ENCODE results near the gene GNAO1. TPM values are rescaled to one million over a fixed set of nuclear protein-coding genes. Genes with fewer than 3 reads are reported as not detected.

The GNAO1 gene
- total RNA-seq, 1 experiment from 2014 or later: not detected

GRCh38 chr16:56348168-56349085 is 157.1 kb downstream of the GNAO1 start:
- DNase-seq: no peak
- Mint-ChIP-seq H3K9me3 (ENCODE audit: low read depth, unreplicated experiment) (no peaks in the 10 kb centered on the region), H3K4me3 (ENCODE audit: low read depth, unreplicated experiment) (no peak overlapping the region), H3K36me3 (ENCODE audit: insufficient read depth, unreplicated experiment) (peaks cover 5% of the 10 kb centered on the region), H3K27ac (ENCODE audit: unreplicated experiment) (no peak overlapping the region), H3K4me1 (ENCODE audit: low read depth, unreplicated experiment) (no peaks in the 10 kb centered on the region), H3K27me3 (ENCODE audit: unreplicated experiment) (peaks cover 48% of the 10 kb centered on the region)
- CTCF ChIA-PET: no interaction called here
- intact Hi-C loops (cut with micrococcal nuclease; ENCODE audit: unreplicated experiment): no loop called here
- no TSS peak for BruUV-seq (replicated peaks)
- no peak for TF ChIP-seq CTCF (IDR thresholded peaks at IDR 0.05; ENCODE audit: unreplicated experiment)

GRCh38 chr16:56349086-56349415 is 157.8 kb downstream of the GNAO1 start:
- no peaks in the 10 kb centered on the region for H3K9me3 Mint-ChIP-seq (ENCODE audit: low read depth, unreplicated experiment)
- no peak overlapping the region for H3K27ac Mint-ChIP-seq (ENCODE audit: unreplicated experiment)
- peaks cover 48% of the 10 kb centered on the region for H3K27me3 Mint-ChIP-seq (ENCODE audit: unreplicated experiment)
- no peak for TF ChIP-seq CTCF (IDR thresholded peaks at IDR 0.05; ENCODE audit: unreplicated experiment)
- no peak for DNase-seq
- no peak overlapping the region for H3K4me3 Mint-ChIP-seq (ENCODE audit: low read depth, unreplicated experiment)
- CTCF ChIA-PET: interaction anchor here (0.6 to 1.1 kb wide), 2 partner anchors 17 to 276 kb away, joined by 5 read pairs; no protein-coding TSS in a partner anchor
- intact Hi-C loops (cut with micrococcal nuclease; ENCODE audit: unreplicated experiment): no loop called here
- peaks cover 5% of the 10 kb centered on the region for H3K36me3 Mint-ChIP-seq (ENCODE audit: insufficient read depth, unreplicated experiment)
- no peaks in the 10 kb centered on the region for H3K4me1 Mint-ChIP-seq (ENCODE audit: low read depth, unreplicated experiment)
- no TSS peak for BruUV-seq (replicated peaks)

- intact Hi-C loops (cut with micrococcal nuclease; ENCODE audit: unreplicated experiment): no loop called here
- CTCF ChIA-PET: interaction anchor here (0.6 to 1.1 kb wide), 2 partner anchors 17 to 276 kb away, joined by 5 read pairs; no protein-coding TSS in a partner anchor
- Mint-ChIP-seq H3K27me3 (ENCODE audit: unreplicated experiment) (peaks cover 48% of the 10 kb centered on the region), H3K9me3 (ENCODE audit: low read depth, unreplicated experiment) (no peaks in the 10 kb centered on the region), H3K27ac (ENCODE audit: unreplicated experiment) (no peak overlapping the region), H3K4me1 (ENCODE audit: low read depth, unreplicated experiment) (no peaks in the 10 kb centered on the region), H3K4me3 (ENCODE audit: low read depth, unreplicated experiment) (no peak overlapping the region), H3K36me3 (ENCODE audit: insufficient read depth, unreplicated experiment) (peaks cover 5% of the 10 kb centered on the region)
- DNase-seq: no peak
- no peak for TF ChIP-seq CTCF (IDR thresholded peaks at IDR 0.05; ENCODE audit: unreplicated experiment)
- BruUV-seq (replicated peaks): no TSS peak
Observed at GRCh38 chr16:56349711-56350161, 158.4 kb downstream of the GNAO1 start.

GRCh38 chr16:56350491-56351405 is 159.5 kb downstream of the GNAO1 start:
- BruUV-seq (replicated peaks): no TSS peak
- H3K4me1 Mint-ChIP-seq (ENCODE audit: low read depth, unreplicated experiment): no peaks in the 10 kb centered on the region
- H3K4me3 Mint-ChIP-seq (ENCODE audit: low read depth, unreplicated experiment): no peak overlapping the region
- DNase-seq: no peak
- TF ChIP-seq CTCF (IDR thresholded peaks at IDR 0.05; ENCODE audit: unreplicated experiment): no peak
- H3K27ac Mint-ChIP-seq (ENCODE audit: unreplicated experiment): no peak overlapping the region
- H3K9me3 Mint-ChIP-seq (ENCODE audit: low read depth, unreplicated experiment): no peaks in the 10 kb centered on the region
- CTCF ChIA-PET: no interaction called here
- peaks cover 5% of the 10 kb centered on the region for H3K36me3 Mint-ChIP-seq (ENCODE audit: insufficient read depth, unreplicated experiment)
- peaks cover 48% of the 10 kb centered on the region for H3K27me3 Mint-ChIP-seq (ENCODE audit: unreplicated experiment)
- intact Hi-C loops (cut with micrococcal nuclease; ENCODE audit: unreplicated experiment): no loop called here
